ENCODE measurements around the gene GRM4. TPM values are rescaled to one million over a fixed set of nuclear protein-coding genes. Genes with fewer than 3 reads are reported as not detected.

The GRM4 gene
- total RNA-seq, 1 experiment from 2014 or later = 0.96 TPM

GRCh38 chr6:33995309-33996119 lies 150.4 kb downstream of the GRM4 start:
- no peak for DNase-seq (ENCODE audit: low spot score)

- no peak for DNase-seq (ENCODE audit: low spot score)
Observed at GRCh38 chr6:33994472-33995308, 151.2 kb downstream of the GRM4 start.

DNA sequence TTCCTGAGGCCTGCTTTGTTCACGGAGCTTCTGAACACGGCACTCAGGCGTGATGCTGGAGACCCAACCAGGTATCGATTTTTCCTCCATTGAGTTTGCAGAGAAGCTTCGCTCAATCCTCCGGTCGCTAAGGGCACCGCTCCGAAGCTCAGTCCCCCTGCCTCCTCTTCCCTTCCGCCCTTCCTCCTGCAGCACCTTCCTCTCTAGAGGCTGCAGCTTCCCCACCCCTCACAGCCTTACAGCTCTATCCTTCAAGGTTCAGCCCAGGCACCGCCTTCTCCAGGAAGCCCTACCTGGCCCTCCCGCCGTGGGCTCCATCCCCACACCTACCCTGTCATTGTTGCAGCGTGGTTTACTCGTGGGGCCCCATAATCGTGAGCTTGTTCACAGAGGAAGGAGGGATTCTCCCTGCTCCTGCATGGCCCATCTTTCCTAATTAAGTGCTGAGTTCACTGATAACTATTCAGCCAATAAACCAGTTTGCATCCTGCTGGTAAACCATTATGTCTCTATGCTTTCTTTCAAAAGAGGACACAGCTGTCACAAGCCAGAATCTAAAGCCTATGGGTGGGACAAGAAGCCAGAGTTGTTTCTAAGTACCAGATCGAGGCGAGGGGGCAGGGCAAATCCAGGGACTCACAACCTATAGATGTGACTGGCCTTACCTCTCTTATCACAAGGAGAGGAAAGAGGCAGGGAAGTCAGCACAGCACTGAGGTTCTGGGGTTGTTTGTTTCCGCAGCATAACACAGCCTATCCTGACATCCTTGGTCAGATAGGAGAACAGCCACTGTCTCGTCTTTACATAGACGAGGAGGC lies 152.0 kb downstream of the GRM4 start:
- DNase-seq (ENCODE audit: low spot score) = no peak

DNA sequence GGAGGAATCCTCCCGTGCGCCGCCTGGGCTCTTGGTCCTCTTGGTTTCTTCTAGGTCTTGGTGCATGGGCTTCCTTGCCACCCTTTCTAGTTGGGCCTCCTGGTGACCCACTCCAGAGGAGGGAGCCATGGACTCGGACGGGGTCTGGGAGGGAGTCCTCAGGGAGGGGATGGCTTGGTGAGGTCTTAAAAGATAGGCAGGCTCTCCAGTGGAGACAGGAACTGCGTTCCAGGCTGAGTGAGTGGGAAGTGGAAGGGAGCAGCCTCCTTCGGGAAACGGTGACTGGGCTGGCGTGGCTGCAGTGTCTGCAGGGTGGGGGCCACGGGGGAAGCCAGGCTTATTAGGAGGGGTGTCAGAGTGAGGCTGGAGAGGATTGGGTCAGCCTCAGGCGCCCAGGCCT lies 152.8 kb downstream of the GRM4 start:
- DNase-seq (ENCODE audit: low spot score) = no peak

DNA sequence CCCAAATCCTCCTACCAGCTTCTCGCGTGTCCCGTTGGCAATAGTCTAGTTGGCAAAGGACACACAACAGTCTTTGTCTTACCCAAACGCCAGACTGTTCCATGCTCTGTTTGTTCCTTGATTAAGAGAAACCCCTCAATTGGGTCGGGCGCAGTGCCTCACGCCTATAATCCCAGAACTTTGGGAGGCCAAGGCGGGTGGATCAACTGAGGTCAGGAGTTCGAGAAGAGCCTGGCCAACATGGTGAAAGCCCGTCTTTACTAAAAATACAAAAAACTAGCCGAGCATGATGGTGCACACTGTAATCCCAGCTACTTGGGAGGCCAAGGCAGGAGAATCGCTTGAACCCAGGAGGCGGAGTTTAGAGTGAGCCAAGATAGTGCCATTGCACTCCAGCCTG lies 153.7 kb downstream of the GRM4 start:
- DNase-seq (ENCODE audit: low spot score) = no peak

DNA sequence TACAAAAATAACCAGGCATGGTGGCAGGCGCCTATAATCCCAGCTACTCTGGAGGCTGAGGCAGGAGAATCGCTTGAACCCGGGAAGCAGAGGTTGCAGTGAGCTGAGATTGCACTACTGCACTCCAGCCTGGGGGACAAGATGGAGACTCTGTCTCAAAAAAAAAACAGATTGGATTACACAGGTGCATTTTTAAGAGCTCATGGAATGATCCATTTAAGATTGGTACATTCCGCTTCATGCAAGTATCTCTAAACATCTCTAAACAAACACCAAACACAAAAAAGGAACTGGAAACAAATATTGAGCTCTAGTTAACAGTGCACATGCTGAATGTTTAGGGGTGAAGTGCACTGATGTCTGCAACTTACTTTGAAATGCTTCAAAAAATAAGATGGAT lies 154.3 kb downstream of the GRM4 start:
- no peak for DNase-seq (ENCODE audit: low spot score)

GRCh38 chr6:33990061-33990541 lies 155.8 kb downstream of the GRM4 start:
- DNase-seq (ENCODE audit: low spot score) = no peak

GRCh38 chr6:33989016-33989854 lies 156.7 kb downstream of the GRM4 start:
- no peak for DNase-seq (ENCODE audit: low spot score)

DNA sequence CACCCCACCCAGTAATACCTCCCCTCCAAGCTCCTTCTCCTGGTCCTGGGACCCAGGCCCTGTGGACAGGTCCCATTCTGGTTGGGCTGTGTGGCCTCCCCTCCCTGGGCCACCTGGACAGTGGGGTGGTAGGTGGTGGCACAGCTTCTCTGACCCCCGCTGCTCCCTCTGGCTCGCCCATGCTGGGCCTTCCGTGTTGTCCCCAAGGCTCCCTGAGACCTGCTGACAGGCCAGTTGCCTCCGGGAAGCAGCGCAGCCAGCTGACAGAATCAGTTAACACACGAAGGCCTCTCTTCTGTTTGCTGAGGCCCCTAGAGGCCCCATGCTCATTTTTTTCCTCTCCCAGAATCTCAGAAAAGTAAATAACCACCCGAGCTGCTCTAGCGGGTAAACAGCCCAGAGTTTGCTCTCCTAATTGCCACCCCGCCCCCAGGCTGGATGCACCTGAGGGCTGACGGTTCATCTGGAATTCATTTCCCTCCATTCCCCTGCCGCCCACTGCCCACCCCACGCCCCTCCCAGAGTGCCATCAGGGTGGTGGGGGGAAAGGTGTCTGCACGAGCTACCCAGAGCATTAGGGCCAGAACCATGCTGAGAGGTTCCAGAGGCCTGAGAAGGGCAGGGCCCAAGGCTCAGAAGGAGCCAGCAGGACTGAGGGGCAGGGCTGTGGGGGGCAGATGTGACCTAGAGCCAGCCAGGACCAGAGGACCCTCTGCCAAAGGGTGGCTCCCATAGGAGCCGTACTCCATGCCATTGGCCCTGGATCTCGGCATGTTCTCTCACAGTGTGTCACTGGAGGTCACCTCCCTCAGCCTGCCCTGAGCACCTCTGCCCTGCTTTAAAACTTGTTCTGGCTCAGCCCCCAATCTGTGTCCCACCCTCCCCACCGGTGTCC lies 157.5 kb downstream of the GRM4 start:
- no peak for DNase-seq (ENCODE audit: low spot score)

- DNase-seq (ENCODE audit: low spot score) = no peak
Observed at GRCh38 chr6:33987531-33988021, 158.3 kb downstream of the GRM4 start.

GRCh38 chr6:33985947-33986346 lies 159.9 kb downstream of the GRM4 start:
- no peak for DNase-seq (ENCODE audit: low spot score)

- DNase-seq (ENCODE audit: low spot score) = no peak
Observed at GRCh38 chr6:33985313-33985751, 160.6 kb downstream of the GRM4 start.

DNA sequence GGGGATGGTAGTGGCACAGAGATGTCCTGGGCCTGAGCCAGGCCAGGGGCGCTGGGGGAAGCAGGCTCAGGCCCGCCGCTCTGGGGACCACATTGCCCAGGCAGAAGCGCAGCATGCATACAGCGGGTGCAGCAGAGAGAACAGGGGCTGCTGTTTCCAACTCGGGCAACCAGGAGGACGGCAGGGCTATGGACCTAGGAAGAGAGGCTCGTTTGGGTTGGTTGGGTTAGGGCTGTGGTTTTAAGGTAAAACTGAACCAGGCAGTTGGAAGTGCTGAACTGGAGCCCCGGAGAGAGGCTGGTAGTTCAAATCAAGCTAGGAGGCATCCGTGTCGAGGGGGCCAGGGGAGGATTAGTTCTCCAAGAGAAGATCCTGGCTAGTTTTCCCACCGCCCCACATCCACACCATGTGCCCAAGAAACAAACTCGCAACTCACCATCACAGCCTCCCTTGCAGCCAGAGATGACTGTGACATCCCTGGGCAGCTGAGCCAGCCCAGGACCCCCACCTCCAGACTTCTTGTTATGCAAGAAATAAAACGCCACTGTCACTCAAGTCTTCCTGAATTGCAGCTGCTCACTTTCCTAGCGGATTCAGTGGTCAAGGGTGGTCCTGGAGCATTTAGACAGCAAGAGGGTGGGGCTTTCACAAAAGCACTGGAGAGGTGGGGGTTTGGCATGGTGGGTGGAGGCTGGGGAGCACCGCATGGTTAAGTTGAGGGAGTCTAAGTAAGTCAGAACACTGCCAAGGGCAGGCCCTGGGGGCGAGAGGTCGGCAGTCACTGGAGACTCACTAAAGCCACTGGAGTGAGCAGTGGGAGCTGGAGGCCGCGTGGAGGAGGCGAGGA lies 161.2 kb downstream of the GRM4 start:
- DNase-seq (ENCODE audit: low spot score) = no peak

DNA sequence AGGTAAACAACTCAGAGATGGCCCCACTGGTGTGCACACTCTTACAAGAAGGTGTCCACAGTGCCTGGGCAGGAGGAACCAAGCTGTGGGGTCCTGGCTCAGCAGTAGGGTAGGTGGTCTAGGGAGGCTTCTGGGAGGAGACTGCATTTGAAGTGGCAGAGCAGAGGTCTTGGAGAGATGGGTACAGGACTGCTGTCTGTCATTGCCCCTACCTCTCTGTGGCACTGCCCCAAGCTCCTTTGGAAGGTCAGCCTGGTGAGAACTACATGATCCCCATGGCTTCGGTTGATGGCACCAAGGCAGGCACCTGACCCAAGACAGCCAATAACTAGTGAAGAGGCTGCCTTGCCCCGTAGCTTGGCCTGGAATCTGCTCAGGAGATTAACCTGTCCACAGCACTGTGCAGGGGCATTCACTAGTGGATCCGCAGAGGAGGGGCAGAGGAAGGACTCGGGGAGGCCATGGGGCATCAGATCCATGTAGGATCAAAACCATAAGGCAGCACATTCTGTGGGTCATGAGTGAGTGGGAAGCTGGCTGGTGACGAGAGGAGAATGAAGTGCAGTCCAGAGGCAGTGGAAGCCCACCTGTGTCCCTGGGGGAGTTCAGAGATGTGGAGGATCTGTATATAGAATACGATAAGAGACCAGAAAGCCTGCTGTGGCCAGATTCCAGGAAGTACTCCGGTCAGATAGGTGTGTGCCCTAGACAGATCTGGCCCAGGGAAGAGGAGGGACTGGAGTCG lies 162.0 kb downstream of the GRM4 start:
- no peak for DNase-seq (ENCODE audit: low spot score)

DNA sequence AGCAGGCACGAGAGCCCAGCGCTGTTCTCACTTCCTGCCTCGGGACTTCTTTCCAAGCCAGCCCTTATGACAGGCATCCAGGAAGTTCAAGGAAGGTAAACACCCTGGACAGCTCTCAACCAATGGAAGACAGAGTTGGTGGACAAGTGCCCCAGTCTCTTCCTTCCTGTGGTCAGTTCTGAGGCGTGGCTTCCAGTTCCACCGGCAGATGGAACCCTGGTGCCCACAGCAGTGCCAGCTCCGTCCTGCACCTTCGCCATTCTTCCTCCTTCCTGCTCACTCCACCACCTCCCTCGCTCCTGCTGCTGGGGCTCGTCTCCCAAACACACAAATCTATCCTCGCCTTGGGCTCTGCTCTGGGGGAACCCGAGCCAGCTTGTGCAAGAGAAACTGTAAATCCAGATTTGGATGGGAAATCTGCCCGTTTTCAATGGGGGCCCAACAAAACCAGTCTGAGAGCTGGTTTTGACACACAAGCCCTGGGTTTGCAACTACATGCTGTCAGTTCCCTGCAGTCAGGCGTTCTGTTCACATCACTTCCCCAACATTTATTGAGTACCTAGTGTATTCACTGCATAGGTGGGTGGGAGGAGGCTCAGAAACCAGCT lies 162.7 kb downstream of the GRM4 start:
- peak; percentile 83 for DNase-seq (ENCODE audit: low spot score)

DNA sequence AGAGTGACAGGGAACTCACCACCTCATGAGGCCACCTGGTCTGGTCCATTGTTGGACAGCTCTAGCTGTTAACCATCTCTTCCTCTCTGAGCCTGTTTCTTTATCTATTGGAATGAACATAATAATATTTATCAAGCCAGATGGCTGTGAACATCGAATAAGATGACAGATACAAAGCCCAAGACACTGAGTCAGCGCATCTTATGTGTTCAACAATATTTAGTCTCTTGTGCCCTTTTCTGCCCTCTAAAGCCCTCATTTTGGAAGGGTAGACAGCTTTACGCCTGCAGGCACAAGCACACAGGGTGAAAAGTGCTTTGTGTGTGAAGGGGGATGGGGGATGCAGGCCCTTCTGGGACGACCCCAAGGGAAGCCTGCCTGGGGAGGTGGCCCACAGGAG lies 164.0 kb downstream of the GRM4 start:
- no peak for DNase-seq (ENCODE audit: low spot score)

DNA sequence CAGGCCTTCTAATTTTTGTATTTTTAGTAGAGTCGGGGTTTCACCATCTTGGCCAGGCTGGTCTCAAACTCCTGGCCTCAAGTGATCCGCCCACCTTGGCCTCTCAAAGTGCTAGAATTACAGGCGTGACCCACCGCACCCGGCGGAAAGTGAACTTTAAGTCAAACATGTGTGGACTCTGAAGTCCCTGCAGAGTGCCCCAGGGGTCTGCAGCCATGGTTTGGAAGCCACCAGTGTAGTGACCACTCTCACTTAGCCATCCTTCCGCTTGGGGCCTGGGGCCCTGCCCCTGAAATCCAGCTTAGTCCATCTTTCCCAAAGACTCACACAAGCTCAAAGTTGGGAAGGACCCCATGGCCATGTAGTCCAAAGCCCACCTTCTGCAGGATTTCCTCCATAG lies 164.5 kb downstream of the GRM4 start:
- no peak for DNase-seq (ENCODE audit: low spot score)

Data from A172 (cell line).